GM20000 (cell line): ENCODE measurements around the gene SUN5.

Source experiments
- DNase-seq: peaks from one replicate; pipeline ENCODE4 v3.0.0; 2012; ENCODE audit warnings: low spot score
- CTCF ChIP-seq: IDR thresholded peaks from 2 replicates; pipeline ENCODE4 v1.5.1; 2012; ENCODE audit warnings: mild to moderate bottlenecking, control low read depth; ENCODE audit errors: extremely low read depth, missing control alignments

SUN5 gene

GRCh38 chr20:32986331-32986966, 17.8 kb downstream of the SUN5 start:
- DNase-seq: no peak
- no peak for TF ChIP-seq CTCF

- no peak for TF ChIP-seq CTCF
- DNase-seq: no peak
These were observed 18.6 kb downstream of the SUN5 start for GRCh38 chr20:32985596-32985995.

- no peak for DNase-seq
- no peak for TF ChIP-seq CTCF
These were observed 19.4 kb downstream of the SUN5 start for GRCh38 chr20:32984631-32985354.

GRCh38 chr20:32984196-32984595, 20.0 kb downstream of the SUN5 start:
- no peak for DNase-seq
- TF ChIP-seq CTCF: no peak

GRCh38 chr20:32983459-32984112, 20.6 kb downstream of the SUN5 start:
- TF ChIP-seq CTCF: no peak
- DNase-seq: no peak

- no peak for DNase-seq
These were observed 21.4 kb downstream of the SUN5 start for GRCh38 chr20:32982617-32983458.

More at GRCh38 chr20:32982617-32983458, 21.4 kb downstream of the SUN5 start:
- TF ChIP-seq CTCF: no peak
